DMS114 treated with DMSO at 0.1 percent for 48 hours (cell line): ENCODE results near the gene DGKB.

Experiments used
- DNase-seq: peaks from one replicate; lab custom pipeline; 2025; ENCODE audit not compliant: unreplicated experiment; lab: John Stamatoyannopoulos, UW

The DGKB gene

GRCh38 chr7:14598978-14599377 lies 303.6 kb downstream of the DGKB start:
- no peak for DNase-seq

GRCh38 chr7:14596421-14596820 lies 306.1 kb downstream of the DGKB start:
- no peak for DNase-seq

- no peak for DNase-seq
Observed at GRCh38 chr7:14590206-14590605, 312.3 kb downstream of the DGKB start.

- no peak for DNase-seq
Observed at GRCh38 chr7:14585232-14585631, 317.3 kb downstream of the DGKB start.

- no peak for DNase-seq
Observed at GRCh38 chr7:14583518-14583917, 319.0 kb downstream of the DGKB start.

- DNase-seq, result no peak
Observed at GRCh38 chr7:14582010-14582409, 320.5 kb downstream of the DGKB start.

- DNase-seq, result no peak
Observed at GRCh38 chr7:14579971-14580370, 322.6 kb downstream of the DGKB start.

- DNase-seq, result no peak
Observed at GRCh38 chr7:14576578-14576977, 326.0 kb downstream of the DGKB start.

- DNase-seq, result no peak
Observed at GRCh38 chr7:14570750-14571607, 331.6 kb downstream of the DGKB start.

- DNase-seq, result no peak
Observed at GRCh38 chr7:14552060-14552459, 350.5 kb downstream of the DGKB start.

- no peak for DNase-seq
Observed at GRCh38 chr7:14551310-14551709, 351.2 kb downstream of the DGKB start.

GRCh38 chr7:14542624-14543023 lies 359.9 kb downstream of the DGKB start:
- no peak for DNase-seq

- DNase-seq, result no peak
Observed at GRCh38 chr7:14521183-14521582, 381.4 kb downstream of the DGKB start.

- DNase-seq, result no peak
Observed at GRCh38 chr7:14510268-14510667, 392.3 kb downstream of the DGKB start.

GRCh38 chr7:14507617-14508016 lies 394.9 kb downstream of the DGKB start:
- DNase-seq, result no peak

GRCh38 chr7:14505906-14506305 lies 396.6 kb downstream of the DGKB start:
- DNase-seq, result no peak

GRCh38 chr7:14504134-14504533 lies 398.4 kb downstream of the DGKB start:
- no peak for DNase-seq

- DNase-seq, result no peak
Observed at GRCh38 chr7:14503623-14504022, 398.9 kb downstream of the DGKB start.

GRCh38 chr7:14501436-14501835 lies 401.1 kb downstream of the DGKB start:
- no peak for DNase-seq

- DNase-seq, result no peak
Observed at GRCh38 chr7:14497390-14497789, 405.2 kb downstream of the DGKB start.

- DNase-seq, result no peak
Observed at GRCh38 chr7:14495633-14496032, 406.9 kb downstream of the DGKB start.

GRCh38 chr7:14487701-14488395 lies 414.7 kb downstream of the DGKB start:
- DNase-seq, result no peak
